GM21381 (cell line): Measurements from ENCODE around the gene MACROD2.
"Not testable (repeated sequence)": the region's sequence is repeated elsewhere in the genome, so short reads cannot be mapped to it uniquely, and the experiment has no call there.

Experiments used
- ATAC-seq: cut with Tn5 transposase; IDR thresholded peaks from one replicate; pipeline ENCODE4 v1.9.1; 2021; ENCODE audit warnings: mild to moderate bottlenecking, moderate library complexity; ENCODE audit not compliant: unreplicated experiment

Gene MACROD2

GRCh38 chr20:15185322-15185721 lies 1190.0 kb downstream of the MACROD2 start:
- no peak for ATAC-seq

- ATAC-seq: no peak
Measured at GRCh38 chr20:15185913-15186312, 1190.6 kb downstream of the MACROD2 start.

- no peak for ATAC-seq
Measured at GRCh38 chr20:15187612-15188011, 1192.3 kb downstream of the MACROD2 start.

GRCh38 chr20:15188415-15188814 lies 1193.1 kb downstream of the MACROD2 start:
- no peak for ATAC-seq

- ATAC-seq: no peak
Measured at GRCh38 chr20:15191082-15191723, 1195.9 kb downstream of the MACROD2 start.

GRCh38 chr20:15195378-15195777 lies 1200.1 kb downstream of the MACROD2 start:
- no peak for ATAC-seq

GRCh38 chr20:15196547-15197255 lies 1201.4 kb downstream of the MACROD2 start:
- no peak for ATAC-seq

- ATAC-seq: not testable (repeated sequence)
Measured at GRCh38 chr20:15198017-15198416, 1202.7 kb downstream of the MACROD2 start.

- ATAC-seq: peak; percentile 53
Measured at GRCh38 chr20:15199698-15200097, 1204.4 kb downstream of the MACROD2 start.

GRCh38 chr20:15200147-15200565 lies 1204.8 kb downstream of the MACROD2 start:
- peak; percentile 87 for ATAC-seq

- no peak for ATAC-seq
Measured at GRCh38 chr20:15201602-15202001, 1206.3 kb downstream of the MACROD2 start.

- ATAC-seq: no peak
Measured at GRCh38 chr20:15204234-15204633, 1208.9 kb downstream of the MACROD2 start.

- no peak for ATAC-seq
Measured at GRCh38 chr20:15205028-15205427, 1209.7 kb downstream of the MACROD2 start.

GRCh38 chr20:15205719-15206118 lies 1210.4 kb downstream of the MACROD2 start:
- ATAC-seq: no peak

- ATAC-seq: no peak
Measured at GRCh38 chr20:15209537-15209936, 1214.2 kb downstream of the MACROD2 start.

- no peak for ATAC-seq
Measured at GRCh38 chr20:15214051-15214450, 1218.7 kb downstream of the MACROD2 start.

- no peak for ATAC-seq
Measured at GRCh38 chr20:15220009-15220656, 1224.8 kb downstream of the MACROD2 start.

GRCh38 chr20:15220778-15221565 lies 1225.7 kb downstream of the MACROD2 start:
- ATAC-seq: no peak

GRCh38 chr20:15222502-15223330 lies 1227.4 kb downstream of the MACROD2 start:
- ATAC-seq: no peak

- ATAC-seq: no peak
Measured at GRCh38 chr20:15224199-15224598, 1228.9 kb downstream of the MACROD2 start.
